GM12891 (cell line): Measurements from ENCODE around the gene S100A16.

Source experiments
- PAX5 ChIP-seq: IDR thresholded peaks from 2 replicates; pipeline ENCODE4 v1.6.1; 2011; ENCODE audit warnings: low read length, moderate library complexity, mild to moderate bottlenecking; ENCODE audit not compliant: insufficient read depth, severe bottlenecking
- POLR2A ChIP-seq: IDR thresholded peaks from 2 replicates; pipeline ENCODE4 v1.6.1; 2011; ENCODE audit warnings: low read depth, low read length, control low read depth
- POLR2AphosphoS5 ChIP-seq: IDR thresholded peaks from 2 replicates; pipeline ENCODE4 v1.6.1; 2011; ENCODE audit warnings: low read depth, low read length, control low read depth
- SPI1 ChIP-seq: IDR thresholded peaks from 2 replicates; pipeline ENCODE4 v1.6.1; 2011; ENCODE audit warnings: low read depth, low read length, control low read depth
- TAF1 ChIP-seq: IDR thresholded peaks from 2 replicates; pipeline ENCODE4 v1.6.1; 2011; ENCODE audit warnings: low read depth, low read length, control low read depth

GRCh38 chr1:153615406-153615805 is 2.5 kb upstream of the S100A16 start:
- TF ChIP-seq SPI1 (no peak), TAF1 (no peak), POLR2AphosphoS5 (no peak), PAX5 (no peak), POLR2A (no peak)
